RWPE2 (cell line): Measurements from ENCODE around the gene LZTR1.
"Not testable (repeated sequence)": the region's sequence is repeated elsewhere in the genome, so short reads cannot be mapped to it uniquely, and the experiment has no call there.

Experiments
- ATAC-seq: fragments of 200-7000 bp; cut with Tn5 transposase; 3 replicates; pipeline ENCODE4 v1.9.1; 2021; ENCODE audit warnings: low read depth
- DNase-seq: peaks from one replicate; pipeline ENCODE4 v3.0.0-alpha.2; 2020; ENCODE audit warnings: low spot score
- H3K27ac ChIP-seq: fragments of 450-650 bp; 2 replicates; pipeline ENCODE4 v1.5.1; 2017; ENCODE audit warnings: mild to moderate bottlenecking; ENCODE audit not compliant: poor library complexity, severe bottlenecking
- H3K27me3 ChIP-seq: fragments of 250-450 bp; sonication (Bioruptor Pico); 2 replicates; pipeline ENCODE4 v1.5.1; 2021; ENCODE audit warnings: mild to moderate bottlenecking, moderate library complexity; ENCODE audit not compliant: insufficient read depth, poor library complexity, severe bottlenecking
- H3K36me3 ChIP-seq: fragments of 250-450 bp; sonication (Bioruptor Pico); 2 replicates; pipeline ENCODE4 v1.5.1; 2020; ENCODE audit warnings: low read depth, mild to moderate bottlenecking, moderate library complexity
- H3K4me1 ChIP-seq: fragments of 250-450 bp; sonication (Bioruptor Pico); 2 replicates; pipeline ENCODE4 v1.5.1; 2021; ENCODE audit warnings: mild to moderate bottlenecking, moderate library complexity; ENCODE audit not compliant: insufficient read depth, poor library complexity, severe bottlenecking
- H3K4me3 ChIP-seq: fragments of 250-450 bp; sonication (Bioruptor Pico); 2 replicates; pipeline ENCODE4 v1.5.1; 2021; ENCODE audit warnings: mild to moderate bottlenecking, moderate library complexity; ENCODE audit not compliant: severe bottlenecking
- H3K9me3 ChIP-seq: fragments of 250-450 bp; sonication (Bioruptor Pico); 2 replicates; pipeline ENCODE4 v1.5.1; 2021; ENCODE audit warnings: mild to moderate bottlenecking, moderate library complexity; ENCODE audit not compliant: severe bottlenecking
- TF ChIP-seq, protein P1 (sequence below): fragments of 450-650 bp; IDR thresholded peaks from one replicate; pipeline ENCODE4 v1.5.1; 2017; ENCODE audit warnings: mild to moderate bottlenecking, moderate library complexity; ENCODE audit not compliant: poor library complexity, severe bottlenecking

The LZTR1 gene

DNA sequence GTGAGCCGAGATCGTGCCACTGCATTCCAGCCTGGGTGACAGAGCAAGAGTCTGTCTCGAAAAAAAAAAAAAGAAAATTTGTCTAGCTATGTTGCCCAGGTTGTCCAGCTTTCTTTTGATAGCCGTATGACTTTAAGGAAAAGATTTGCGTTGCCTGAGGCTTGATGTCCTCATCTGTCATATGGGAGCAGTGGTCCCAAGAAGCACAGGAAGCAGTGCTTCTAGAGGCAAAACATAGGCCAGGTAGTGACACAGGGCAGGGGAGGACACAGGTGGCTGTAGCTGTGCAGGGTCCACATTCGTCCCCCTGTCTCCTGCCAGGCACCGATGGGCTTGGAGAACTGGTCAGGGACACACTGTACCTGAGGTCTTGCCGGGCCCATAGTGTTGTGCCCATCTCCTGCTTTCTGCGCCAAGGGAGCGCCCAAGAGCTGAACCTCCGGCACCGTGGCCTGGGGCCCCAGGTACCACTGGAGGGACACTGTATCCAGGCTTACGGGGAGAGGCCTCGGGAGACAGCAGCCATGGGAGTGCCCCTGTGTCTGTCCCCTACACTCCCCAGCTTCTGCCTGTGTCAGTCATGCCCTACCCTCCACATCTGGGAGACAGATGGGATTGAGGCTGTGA lies 65.1 kb downstream of the LZTR1 start:
- no peak overlapping the region for H3K27ac ChIP-seq
- ATAC-seq (no peak), DNase-seq (no peak)
- H3K4me1 ChIP-seq = peaks cover 13% of the 10 kb centered on the region
- H3K27me3 ChIP-seq = no peaks in the 10 kb centered on the region
- H3K9me3 ChIP-seq = no peaks in the 10 kb centered on the region
- H3K36me3 ChIP-seq = no peaks in the 10 kb centered on the region
- no peak overlapping the region for H3K4me3 ChIP-seq
- TF ChIP-seq, protein P1, sequence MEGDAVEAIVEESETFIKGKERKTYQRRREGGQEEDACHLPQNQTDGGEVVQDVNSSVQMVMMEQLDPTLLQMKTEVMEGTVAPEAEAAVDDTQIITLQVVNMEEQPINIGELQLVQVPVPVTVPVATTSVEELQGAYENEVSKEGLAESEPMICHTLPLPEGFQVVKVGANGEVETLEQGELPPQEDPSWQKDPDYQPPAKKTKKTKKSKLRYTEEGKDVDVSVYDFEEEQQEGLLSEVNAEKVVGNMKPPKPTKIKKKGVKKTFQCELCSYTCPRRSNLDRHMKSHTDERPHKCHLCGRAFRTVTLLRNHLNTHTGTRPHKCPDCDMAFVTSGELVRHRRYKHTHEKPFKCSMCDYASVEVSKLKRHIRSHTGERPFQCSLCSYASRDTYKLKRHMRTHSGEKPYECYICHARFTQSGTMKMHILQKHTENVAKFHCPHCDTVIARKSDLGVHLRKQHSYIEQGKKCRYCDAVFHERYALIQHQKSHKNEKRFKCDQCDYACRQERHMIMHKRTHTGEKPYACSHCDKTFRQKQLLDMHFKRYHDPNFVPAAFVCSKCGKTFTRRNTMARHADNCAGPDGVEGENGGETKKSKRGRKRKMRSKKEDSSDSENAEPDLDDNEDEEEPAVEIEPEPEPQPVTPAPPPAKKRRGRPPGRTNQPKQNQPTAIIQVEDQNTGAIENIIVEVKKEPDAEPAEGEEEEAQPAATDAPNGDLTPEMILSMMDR = no peak

DNA sequence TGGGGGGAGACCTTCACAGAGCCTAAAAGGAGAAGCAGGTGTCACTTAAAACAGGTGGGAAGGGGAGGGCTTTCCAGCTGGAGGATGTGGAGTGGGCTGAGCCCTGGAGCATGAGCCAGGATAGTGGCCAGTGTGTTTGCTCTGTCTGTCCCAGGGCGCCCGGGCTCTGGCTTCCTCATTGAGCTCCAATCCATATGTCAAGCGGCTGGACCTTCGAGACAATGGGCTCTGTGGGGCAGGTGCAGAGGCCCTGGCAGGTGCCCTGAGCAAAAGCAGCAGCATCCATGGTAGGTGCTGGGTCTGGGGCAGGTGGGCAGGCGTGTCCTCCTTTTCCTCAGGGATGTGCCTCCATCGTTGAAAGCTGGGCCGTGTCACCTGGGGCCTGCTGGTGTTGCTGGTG lies 65.6 kb downstream of the LZTR1 start:
- peaks cover 13% of the 10 kb centered on the region for H3K4me1 ChIP-seq
- H3K9me3 ChIP-seq = no peaks in the 10 kb centered on the region
- H3K4me3 ChIP-seq = no peak overlapping the region
- no peaks in the 10 kb centered on the region for H3K27me3 ChIP-seq
- no peak overlapping the region for H3K27ac ChIP-seq
- ATAC-seq (no peak), DNase-seq (no peak)
- TF ChIP-seq, protein P1 = no peak
- H3K36me3 ChIP-seq = no peaks in the 10 kb centered on the region

DNA sequence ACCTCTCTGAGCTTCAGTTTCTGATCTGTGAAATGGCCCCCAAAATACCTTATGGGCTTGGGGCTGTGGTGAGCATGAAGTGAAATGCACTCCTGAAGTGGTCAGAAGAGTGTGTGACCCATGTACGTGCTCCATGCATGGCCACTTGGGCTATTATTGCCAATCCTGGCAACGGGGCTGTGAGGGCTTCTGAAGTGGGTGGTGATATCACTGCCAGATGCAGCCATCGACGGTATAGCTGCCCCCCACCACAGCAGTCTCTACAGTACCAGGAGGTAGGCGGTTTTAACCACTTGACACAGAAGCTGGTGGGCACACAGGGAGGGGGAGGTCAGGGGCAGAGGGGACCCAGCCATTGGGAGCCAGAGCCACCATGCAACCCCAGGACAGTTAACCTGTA lies 66.4 kb downstream of the LZTR1 start:
- not testable (repeated sequence) for DNase-seq, H3K27ac ChIP-seq, H3K9me3 ChIP-seq, H3K4me3 ChIP-seq, ATAC-seq, H3K27me3 ChIP-seq, H3K36me3 ChIP-seq
- peaks cover 12% of the 10 kb centered on the region for H3K4me1 ChIP-seq
